Measurements from ENCODE around the gene GATAD2A.

Gene GATAD2A

GRCh38 chr19:19554074-19555023 lies 148.9 kb downstream of the GATAD2A start:
- DNase-seq (ENCODE audit: low read depth in 2 of 2) = peak; percentile 41 to 54
- TF ChIP-seq CTCF (IDR thresholded peaks at IDR 0.05; ENCODE audit: low read depth, low read length) = peak; percentile 86
- H3K4me3 ChIP-seq (replicated peaks in 1 of 2; ENCODE audit: low read depth in 2 of 2, low read length in 2 of 2) = no peak overlapping the region

- no peak overlapping the region for H3K4me3 ChIP-seq (replicated peaks in 1 of 2; ENCODE audit: low read depth in 2 of 2, low read length in 2 of 2)
- DNase-seq (ENCODE audit: low read depth in 2 of 2) = no peak
- TF ChIP-seq CTCF (IDR thresholded peaks at IDR 0.05; ENCODE audit: low read depth, low read length) = no peak
These were observed 152.6 kb downstream of the GATAD2A start for GRCh38 chr19:19558055-19558454.

All from cardiac fibroblast (primary cell).